NCI-H187 treated with DMSO at 0.1 percent for 48 hours (cell line): Measurements from ENCODE around the gene MAP3K20.
"Not testable (repeated sequence)": the region's sequence is repeated elsewhere in the genome, so short reads cannot be mapped to it uniquely, and the experiment has no call there.

Source experiments
- DNase-seq: peaks from one replicate; lab custom pipeline; 2025; lab: John Stamatoyannopoulos, UW

MAP3K20 gene

GRCh38 chr2:173204316-173204715 is 128.7 kb downstream of the MAP3K20 start:
- DNase-seq, result no peak

DNA sequence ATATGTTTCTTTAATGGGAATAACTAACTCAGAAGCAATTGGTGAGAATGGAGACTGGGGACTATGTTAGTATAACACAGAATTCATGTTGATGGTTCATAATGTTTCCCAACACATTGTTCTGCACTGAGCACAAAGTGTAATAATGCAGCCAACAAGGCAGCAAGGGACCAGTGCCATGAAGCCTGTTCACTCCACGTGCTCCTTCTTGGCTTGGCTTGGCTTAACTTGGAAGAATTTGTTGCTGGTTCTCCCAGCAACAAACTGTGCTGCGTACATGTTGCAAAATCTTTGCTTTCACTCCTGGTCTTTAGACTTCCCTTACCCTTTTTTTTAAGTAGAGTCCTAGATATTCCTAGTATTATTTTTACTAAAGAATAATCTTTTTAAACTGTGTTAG is 129.7 kb downstream of the MAP3K20 start:
- DNase-seq, result no peak

DNA sequence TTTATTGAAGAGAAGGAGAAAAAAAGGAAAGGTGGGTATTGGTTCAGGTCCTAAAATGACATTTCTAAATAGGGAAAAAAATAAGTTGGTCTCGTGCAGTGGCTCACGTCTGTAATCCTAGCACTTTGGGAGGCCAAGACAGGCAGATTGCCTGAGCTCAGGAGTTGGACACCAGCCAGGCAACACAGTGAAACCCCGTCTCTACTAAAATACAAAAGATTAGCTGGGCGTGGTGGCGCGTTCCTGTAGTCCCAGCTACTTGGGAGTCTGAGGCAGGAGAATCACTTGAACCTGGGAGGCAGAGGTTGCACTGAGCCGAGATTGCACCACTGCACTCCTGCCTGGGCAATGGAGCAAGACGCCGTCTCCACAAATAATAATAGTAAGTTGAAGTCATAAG is 131.5 kb downstream of the MAP3K20 start:
- DNase-seq, result not testable (repeated sequence)

DNA sequence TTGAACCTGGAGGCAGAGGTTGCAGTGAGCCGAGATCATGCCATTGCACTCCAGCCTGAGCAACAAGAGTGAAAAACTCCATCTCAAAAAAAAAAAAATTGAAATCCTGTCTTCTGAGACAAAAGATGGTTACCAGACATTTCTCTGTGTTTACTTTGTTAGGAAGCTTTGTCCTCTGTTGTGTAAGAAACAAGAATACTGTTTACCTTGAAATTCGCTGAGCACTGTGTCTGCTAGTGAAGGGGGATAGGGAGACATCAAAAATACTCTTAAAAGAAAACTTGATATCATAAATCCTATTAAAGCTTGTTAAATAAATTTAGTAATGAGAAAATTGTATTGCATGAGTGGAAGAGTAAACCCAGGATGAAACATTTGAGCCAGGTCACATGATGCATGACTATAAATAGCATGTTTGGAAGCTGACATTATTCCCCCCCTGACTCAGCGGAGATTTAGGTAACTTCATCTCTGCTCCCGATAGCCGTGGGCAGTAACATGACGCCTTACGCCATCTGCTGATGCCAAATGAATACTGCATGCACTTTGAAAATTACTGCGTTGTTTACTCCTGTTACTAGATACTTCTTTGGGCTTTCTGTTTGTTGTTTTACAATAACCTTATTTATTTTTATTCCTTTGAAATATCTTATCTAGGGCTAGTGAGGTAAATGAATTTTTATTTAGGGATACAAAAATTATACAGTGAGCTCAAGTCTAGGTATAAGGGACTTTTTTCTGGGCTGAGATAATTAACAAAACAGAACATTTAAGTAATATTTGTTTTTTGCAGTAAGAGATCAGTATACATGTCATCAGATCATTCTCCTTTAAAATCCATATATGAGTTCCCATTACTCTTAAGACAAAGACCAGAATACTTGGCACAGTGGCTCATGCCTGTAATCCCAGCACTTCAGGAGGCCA is 134.9 kb downstream of the MAP3K20 start:
- DNase-seq, result peak; percentile 10

GRCh38 chr2:173213181-173213580 is 137.5 kb downstream of the MAP3K20 start:
- no peak for DNase-seq

- DNase-seq, result no peak
Observed at GRCh38 chr2:173214213-173214612, 138.6 kb downstream of the MAP3K20 start.

DNA sequence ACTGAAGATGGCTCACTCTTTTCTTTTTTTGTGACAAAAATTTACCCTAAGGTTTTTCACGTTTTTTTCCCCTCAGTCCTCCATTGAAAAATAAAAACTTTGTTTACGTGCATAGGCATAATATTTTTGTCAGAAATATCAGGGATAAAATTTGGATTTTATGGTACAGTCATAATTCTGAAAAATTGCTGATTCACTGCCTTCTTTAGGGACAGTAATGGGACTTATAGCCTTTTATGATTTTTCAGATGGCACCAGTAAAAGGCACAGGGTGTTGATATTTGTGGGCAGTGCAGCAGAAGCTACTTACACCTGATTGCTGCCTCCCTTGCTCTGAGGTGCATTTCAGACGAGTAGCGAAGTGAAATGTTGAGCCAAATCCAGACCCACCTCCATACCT is 139.7 kb downstream of the MAP3K20 start:
- no peak for DNase-seq

GRCh38 chr2:173216051-173216450 is 140.4 kb downstream of the MAP3K20 start:
- DNase-seq, result no peak

DNA sequence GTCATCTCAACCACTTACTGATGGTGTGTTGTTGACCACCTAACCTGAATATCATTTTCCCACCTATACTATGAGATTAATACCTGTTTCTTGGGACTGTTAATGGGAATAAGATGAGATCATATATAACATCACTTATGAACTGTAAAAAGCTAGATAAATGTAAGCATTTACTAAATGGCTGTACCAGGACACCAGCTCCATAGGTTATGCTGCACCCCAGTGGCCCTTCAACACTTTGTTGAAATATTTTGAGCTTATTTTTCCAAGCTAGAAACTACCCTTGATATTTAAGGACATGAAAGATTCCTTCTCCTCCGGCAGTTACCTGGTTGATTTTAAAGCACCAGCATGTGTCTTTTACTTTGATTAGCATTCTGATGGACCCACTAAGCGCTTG is 141.0 kb downstream of the MAP3K20 start:
- no peak for DNase-seq

GRCh38 chr2:173217116-173217840 is 141.6 kb downstream of the MAP3K20 start:
- DNase-seq, result no peak

- no peak for DNase-seq
Observed at GRCh38 chr2:173218326-173219056, 142.8 kb downstream of the MAP3K20 start.

- no peak for DNase-seq
Observed at GRCh38 chr2:173221132-173221695, 145.6 kb downstream of the MAP3K20 start.

- no peak for DNase-seq
Observed at GRCh38 chr2:173221937-173222594, 146.4 kb downstream of the MAP3K20 start.

DNA sequence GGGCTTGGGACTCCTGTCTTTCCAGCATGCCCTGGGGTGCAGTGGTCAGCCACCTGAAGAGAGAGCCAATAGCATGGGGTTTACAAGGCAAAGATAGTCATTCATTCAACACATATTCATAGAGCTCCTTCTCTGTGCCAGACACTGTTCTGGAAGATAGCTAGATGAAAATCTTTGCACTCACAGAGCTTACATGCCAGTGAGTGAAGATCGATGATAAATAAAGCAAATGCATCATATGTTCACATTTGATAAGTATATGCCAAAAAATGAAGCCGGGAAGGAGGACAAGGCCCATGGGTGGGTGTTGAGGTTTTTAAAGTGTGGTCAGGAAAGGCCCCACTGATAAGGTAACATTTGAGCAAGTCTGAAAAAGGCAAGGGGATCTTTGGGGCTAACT is 148.2 kb downstream of the MAP3K20 start:
- no peak for DNase-seq

- DNase-seq, result no peak
Observed at GRCh38 chr2:173226899-173227698, 151.5 kb downstream of the MAP3K20 start.

- no peak for DNase-seq
Observed at GRCh38 chr2:173229086-173229485, 153.4 kb downstream of the MAP3K20 start.

GRCh38 chr2:173230181-173230580 is 154.5 kb downstream of the MAP3K20 start:
- no peak for DNase-seq

- DNase-seq, result peak; percentile 72
Observed at GRCh38 chr2:173231042-173231441, 155.4 kb downstream of the MAP3K20 start.

DNA sequence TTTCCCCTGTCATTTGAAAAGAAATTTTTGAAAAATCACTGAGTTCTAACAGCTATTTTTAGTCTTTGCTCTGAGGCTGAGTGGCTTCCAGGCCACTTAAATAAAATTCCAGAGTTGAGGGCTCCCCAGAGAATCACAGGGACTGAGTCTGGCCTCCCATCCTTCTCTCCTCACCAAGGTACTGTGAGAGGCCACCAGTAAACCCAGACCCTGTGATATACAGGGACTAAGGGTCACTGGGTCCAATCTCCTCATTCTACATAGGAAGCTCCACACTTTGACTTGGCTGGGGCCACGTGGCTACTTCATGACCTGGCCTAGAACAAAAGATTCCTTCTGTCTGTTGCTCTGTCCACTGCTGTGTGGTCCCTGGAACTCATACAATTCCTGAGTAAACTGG is 155.8 kb downstream of the MAP3K20 start:
- no peak for DNase-seq

DNA sequence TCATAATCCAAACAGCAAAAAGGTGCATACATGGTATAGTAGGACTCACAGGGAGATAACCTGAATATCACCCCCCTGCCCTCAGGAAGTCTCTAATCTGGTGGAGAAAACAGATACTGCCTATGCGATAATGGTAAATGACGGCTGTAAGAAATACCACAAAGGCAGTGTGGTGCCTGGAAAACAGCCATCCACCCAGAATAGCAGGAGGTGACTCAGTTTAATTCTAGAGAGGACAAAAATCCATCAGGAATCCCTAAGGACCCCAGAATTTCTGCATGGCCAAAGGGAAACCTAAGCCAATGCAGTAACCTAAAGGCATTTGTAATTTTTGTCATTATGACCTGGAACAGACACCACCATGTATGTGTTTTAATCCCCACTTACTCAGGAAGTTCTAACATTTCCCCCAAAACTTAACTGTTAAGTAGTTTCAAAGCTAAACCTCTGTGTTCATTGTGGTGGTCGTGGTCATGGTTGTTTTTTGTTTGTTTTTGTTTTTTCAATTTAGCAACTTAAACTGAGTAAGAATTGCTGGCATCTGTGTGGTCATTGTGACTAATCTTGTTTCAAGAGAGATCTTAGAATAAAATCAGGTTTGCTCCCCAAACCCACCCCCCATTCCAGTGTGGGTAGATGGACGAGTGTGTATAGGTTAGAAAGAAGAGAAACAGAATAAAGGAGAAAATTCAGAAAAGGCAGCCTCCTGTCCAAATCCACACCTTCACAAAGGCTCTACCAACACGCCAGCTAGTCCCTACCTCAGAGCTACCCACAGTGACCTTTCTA is 157.5 kb downstream of the MAP3K20 start:
- DNase-seq, result no peak
